K562 (cell line): ENCODE results near the gene SPATA2. TPM values are rescaled to one million over a fixed set of nuclear protein-coding genes. Genes with fewer than 3 reads are reported as not detected.

ENCODE experiments used
- CBFA2T3 ChIP-seq: fragments of 450-650 bp; IDR thresholded peaks from 2 replicates; pipeline ENCODE4 v1.6.1; 2017
- JUNB ChIP-seq: fragments of 450-650 bp; formaldehyde crosslinking; conservative IDR thresholded peaks from 2 replicates; pipeline ENCODE4 v1.4.0; 2020; ENCODE audit warnings: mild to moderate bottlenecking
- MGA ChIP-seq: fragments of 450-650 bp; IDR thresholded peaks from 2 replicates; pipeline ENCODE4 v1.6.1; 2016; ENCODE audit warnings: mild to moderate bottlenecking, moderate library complexity
- POU5F1 ChIP-seq: fragments of 150-350 bp; IDR thresholded peaks from 2 replicates; pipeline ENCODE4 v1.6.1; 2014; ENCODE audit warnings: borderline replicate concordance, low read length, low read depth, mild to moderate bottlenecking; ENCODE audit not compliant: partially characterized antibody
- REST ChIP-seq, 2 experiments: fragments of 450-650 bp; formaldehyde crosslinking in 1 of 2; IDR thresholded peaks; 2 replicates each; pipeline versions ENCODE4 v1.4.0 to v1.6.1; 2014 to 2020; ENCODE audit warnings: mild to moderate bottlenecking in 2 of 2, borderline replicate concordance in 1 of 2, low read depth in 1 of 2
- TAL1 ChIP-seq: fragments of 450-650 bp; IDR thresholded peaks from 2 replicates; pipeline ENCODE4 v1.6.1; 2016; ENCODE audit warnings: mild to moderate bottlenecking
- TBL1XR1 ChIP-seq, 2 experiments: IDR thresholded peaks; 2 replicates each; pipeline ENCODE4 v1.6.1; 2012; ENCODE audit warnings: improper control_type of control experiment in 2 of 2, low read length in 2 of 2, mild to moderate bottlenecking in 1 of 2
- polyA plus RNA-seq, 8 experiments: library from polyadenylated mRNA; depleted of rRNA in 4 of 8; stranded (reverse) in 5 of 8; unstranded in 3 of 8; fragments of >200 nt; fragmentation: Nextera tagmentation in 2 of 8; fragmentation: Illumina TruSeq in 1 of 8; extraction: Ambion mirVana in 2 of 8; extraction: Trizol in 1 of 8; gene quantifications; 2 replicates each; pipeline versions ENCODE4 v1.2.1 to v1.2.3, GENCODE V29; 2011 to 2014; ENCODE audit warnings: inconsistent platforms in 1 of 8, missing spikeins in 1 of 8
- total RNA-seq, 7 experiments: library from RNA; depleted of rRNA in 6 of 7; stranded (reverse); fragments of >200 nt in 6 of 7; fragmentation: Illumina TruSeq in 2 of 7; extraction: Trizol in 2 of 7; gene quantifications; 2 replicates each; pipeline versions ENCODE4 v1.2.1 to v1.2.3, GENCODE V29; 2011 to 2021; ENCODE audit warnings: low replicate concordance in 1 of 7

Gene SPATA2
- total and polyA plus RNA-seq, 9 of the 15 experiments (the other 6 are each of a cell fraction or from before 2014, with no cell fraction given): 0.46 to 8.2 (median 2.7) TPM

- TF ChIP-seq MGA: peak; percentile 39; the same call in 1 of the 2 replicates
- peak; percentile 47; the same call in 1 of the 2 replicates for TF ChIP-seq CBFA2T3
- TF ChIP-seq JUNB (CRISPR knock-in tag): no peak
- 0 out of 2 replicates have a peak, but pooled peaks have one; percentile 23 for TF ChIP-seq TAL1
- TF ChIP-seq TBL1XR1 (IDR thresholded peaks at IDR 0.05; ENCODE audit: low read length in 2 of 2): no peak
- no peak for TF ChIP-seq POU5F1
- peak; percentile 60; the same call in 1 of the 2 replicates for TF ChIP-seq REST (IDR thresholded peaks at IDR 0.05; ENCODE audit: borderline replicate concordance)
- TF ChIP-seq REST (CRISPR knock-in tag; IDR thresholded peaks at IDR 0.05; ENCODE audit: low read depth): no peak
These were observed 13.2 kb upstream of the SPATA2 start (continued) for GRCh38 chr20:49928411-49929141.
